ENCODE measurements around the gene LRRC32. TPM values are rescaled to one million over a fixed set of nuclear protein-coding genes. Genes with fewer than 3 reads are reported as not detected.
"Not testable (repeated sequence)": the region's sequence is repeated elsewhere in the genome, so short reads cannot be mapped to it uniquely, and the experiment has no call there.

The LRRC32 gene
- total RNA-seq, 1 donor from 2014 or later = 66.3 TPM

- Histone ChIP-seq H3K4me1 (peaks cover 38% of the 10 kb centered on the region), H3K36me3 (no peaks in the 10 kb centered on the region), H3K27ac (no peak overlapping the region), H3K9me3 (no peaks in the 10 kb centered on the region), H3K27me3 (no peaks in the 10 kb centered on the region), H3K4me3 (no peak overlapping the region)
- intact Hi-C loops (cut with DNase I) = no loop called here
- no peak for DNase-seq (ENCODE audit: extremely low spot score in 2 of 2)
- TF ChIP-seq POLR2A (IDR thresholded peaks at IDR 0.05) = no peak
- no peak for TF ChIP-seq CTCF (IDR thresholded peaks at IDR 0.05)
- no peak for TF ChIP-seq POLR2AphosphoS5 (IDR thresholded peaks at IDR 0.05; ENCODE audit: insufficient read depth in 1 of 2, low read depth in 1 of 2)
Measured at GRCh38 chr11:76610371-76610770, 60.2 kb downstream of the LRRC32 start.

DNA sequence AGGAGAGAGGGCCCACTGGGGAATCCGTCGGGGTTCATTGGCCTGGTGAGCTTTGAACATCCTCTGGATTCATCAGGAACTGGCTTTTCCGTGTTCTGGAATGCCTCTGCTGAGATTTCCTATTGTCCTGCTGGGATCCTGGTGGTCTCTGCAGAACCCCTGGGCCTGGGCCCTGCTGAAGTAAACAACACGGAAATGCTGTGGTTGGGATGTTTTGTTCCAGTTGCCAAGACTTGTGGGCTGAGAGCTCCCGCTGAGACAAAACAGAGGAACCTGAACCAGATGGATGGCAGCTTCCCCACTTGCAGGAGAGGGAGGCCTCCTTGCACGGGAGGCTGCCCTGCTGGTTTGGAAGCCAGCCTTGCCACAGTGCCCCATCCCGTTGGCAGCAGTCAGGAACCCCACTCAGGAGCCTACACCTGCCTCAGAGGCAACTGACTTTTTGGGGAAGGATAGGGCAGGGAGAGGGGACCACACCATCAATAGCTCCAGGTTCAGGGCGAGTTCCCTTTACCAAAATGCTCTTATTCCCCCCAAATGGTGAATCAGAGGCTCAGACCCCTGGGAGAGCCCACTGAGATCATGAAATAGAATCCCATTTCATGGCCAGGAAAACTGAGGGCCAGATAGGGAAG, 60.7 kb downstream of the LRRC32 start:
- TF ChIP-seq POLR2AphosphoS5 (IDR thresholded peaks at IDR 0.05; ENCODE audit: insufficient read depth in 1 of 2, low read depth in 1 of 2) (no peak), POLR2A (IDR thresholded peaks at IDR 0.05) (no peak), CTCF (IDR thresholded peaks at IDR 0.05) (no peak)
- H3K4me3 ChIP-seq = no peak overlapping the region
- DNase-seq (ENCODE audit: extremely low spot score in 2 of 2) = peak in 1 of 2 donors; percentile 76
- no peak overlapping the region for H3K27ac ChIP-seq
- intact Hi-C loops (cut with DNase I) = loop anchor here (10.0 kb wide), 1 partner anchor 65 kb away; the partner anchor contains the start of gene LRRC32
- H3K36me3 ChIP-seq = no peaks in the 10 kb centered on the region
- no peaks in the 10 kb centered on the region for H3K9me3 ChIP-seq
- H3K27me3 ChIP-seq = no peaks in the 10 kb centered on the region
- H3K4me1 ChIP-seq = peaks cover 38% of the 10 kb centered on the region

GRCh38 chr11:76608879-76609460, 61.6 kb downstream of the LRRC32 start:
- H3K27ac ChIP-seq; DNase-seq (ENCODE audit: extremely low spot score in 2 of 2); H3K4me3 ChIP-seq; H3K27me3 ChIP-seq; H3K36me3 ChIP-seq; H3K9me3 ChIP-seq: not testable (repeated sequence)
- peaks cover 38% of the 10 kb centered on the region for H3K4me1 ChIP-seq
- intact Hi-C loops (cut with DNase I) = loop anchor here (10.0 kb wide), 1 partner anchor 66 kb away; the partner anchor contains the start of gene LRRC32

GRCh38 chr11:76608228-76608627, 62.3 kb downstream of the LRRC32 start:
- H3K4me3 ChIP-seq; H3K36me3 ChIP-seq; H3K9me3 ChIP-seq; DNase-seq (ENCODE audit: extremely low spot score in 2 of 2); H3K27me3 ChIP-seq; H3K27ac ChIP-seq: not testable (repeated sequence)
- H3K4me1 ChIP-seq = peaks cover 43% of the 10 kb centered on the region
- intact Hi-C loops (cut with DNase I) = loop anchor here (10.0 kb wide), 1 partner anchor 67 kb away; the partner anchor contains the start of gene LRRC32

Other genes starting within 250 kb of the LRRC32 start
- 31.2 TPM for gene EMSY, start 225.7 kb downstream of the LRRC32 start, total RNA-seq
- gene TSKU, start 112.6 kb upstream of the LRRC32 start, total RNA-seq = 144 TPM
- gene ACER3, start 190.2 kb upstream of the LRRC32 start, total RNA-seq = 16.2 TPM

Data from vagina (tissue), 2 donors.